Measurements from ENCODE around the gene GOLGA3. TPM values are rescaled to one million over a fixed set of nuclear protein-coding genes. Genes with fewer than 3 reads are reported as not detected.
"Not testable (repeated sequence)": the region's sequence is repeated elsewhere in the genome, so short reads cannot be mapped to it uniquely, and the experiment has no call there.

Gene GOLGA3
- polyA plus RNA-seq, 12 donors, result 29.6 to 59.2 (median 43.8) TPM; not detected in 1

- no peak for DNase-seq
Measured at GRCh38 chr12:132754160-132754932, 74.3 kb downstream of the GOLGA3 start.

- not testable (repeated sequence) for DNase-seq
Measured at GRCh38 chr12:132753670-132754069, 75.0 kb downstream of the GOLGA3 start.

- DNase-seq, result no peak
Measured at GRCh38 chr12:132748319-132748718, 80.3 kb downstream of the GOLGA3 start.

GRCh38 chr12:132747896-132748295 is 80.8 kb downstream of the GOLGA3 start:
- no peak for DNase-seq

GRCh38 chr12:132747395-132747794 is 81.3 kb downstream of the GOLGA3 start:
- DNase-seq, result no peak

GRCh38 chr12:132746613-132747012 is 82.1 kb downstream of the GOLGA3 start:
- DNase-seq, result no peak

- DNase-seq, result no peak
Measured at GRCh38 chr12:132743831-132744230, 84.8 kb downstream of the GOLGA3 start.

GRCh38 chr12:132741620-132742019 is 87.0 kb downstream of the GOLGA3 start:
- DNase-seq, result no peak

GRCh38 chr12:132740652-132741051 is 88.0 kb downstream of the GOLGA3 start:
- DNase-seq, result no peak

- no peak for DNase-seq
Measured at GRCh38 chr12:132740313-132740646, 88.4 kb downstream of the GOLGA3 start.

GRCh38 chr12:132739600-132740312 is 88.9 kb downstream of the GOLGA3 start:
- no peak for DNase-seq

- DNase-seq, result no peak
Measured at GRCh38 chr12:132736913-132737312, 91.8 kb downstream of the GOLGA3 start.

- no peak for DNase-seq
Measured at GRCh38 chr12:132736378-132736777, 92.3 kb downstream of the GOLGA3 start.

- DNase-seq, result no peak
Measured at GRCh38 chr12:132735496-132735895, 93.2 kb downstream of the GOLGA3 start.

- DNase-seq, result no peak
Measured at GRCh38 chr12:132734206-132734605, 94.5 kb downstream of the GOLGA3 start.

- DNase-seq, result no peak
Measured at GRCh38 chr12:132731574-132731973, 97.1 kb downstream of the GOLGA3 start.

GRCh38 chr12:132730353-132730752 is 98.3 kb downstream of the GOLGA3 start:
- DNase-seq, result no peak

- DNase-seq, result no peak
Measured at GRCh38 chr12:132729541-132730320, 98.9 kb downstream of the GOLGA3 start.

- no peak for DNase-seq
Measured at GRCh38 chr12:132728502-132728901, 100.2 kb downstream of the GOLGA3 start.

GRCh38 chr12:132727091-132727794 is 101.4 kb downstream of the GOLGA3 start:
- no peak for DNase-seq

GRCh38 chr12:132726386-132726785 is 102.3 kb downstream of the GOLGA3 start:
- no peak for DNase-seq
